GM18520 (cell line): ENCODE results near the gene HAGHL.
"Not testable (repeated sequence)": the region's sequence is repeated elsewhere in the genome, so short reads cannot be mapped to it uniquely, and the experiment has no call there.

Source experiments
- ATAC-seq: cut with Tn5 transposase; IDR thresholded peaks from one replicate; pipeline ENCODE4 v1.9.1; 2021; ENCODE audit not compliant: unreplicated experiment

HAGHL gene

GRCh38 chr16:706189-707061, 20.5 kb upstream of the HAGHL start:
- ATAC-seq: no peak

- ATAC-seq: no peak
Measured at GRCh38 chr16:707062-707538, 19.8 kb upstream of the HAGHL start.

- no peak for ATAC-seq
Measured at GRCh38 chr16:708019-708418, 18.9 kb upstream of the HAGHL start.

GRCh38 chr16:708959-709358, 17.9 kb upstream of the HAGHL start:
- ATAC-seq: no peak

GRCh38 chr16:709566-710499, 17.1 kb upstream of the HAGHL start:
- ATAC-seq: no peak

- no peak for ATAC-seq
Measured at GRCh38 chr16:710500-711075, 16.3 kb upstream of the HAGHL start.

- ATAC-seq: no peak
Measured at GRCh38 chr16:711084-711483, 15.8 kb upstream of the HAGHL start.

GRCh38 chr16:711548-712320, 15.2 kb upstream of the HAGHL start:
- no peak for ATAC-seq

GRCh38 chr16:712740-713250, 14.1 kb upstream of the HAGHL start:
- ATAC-seq: not testable (repeated sequence)

GRCh38 chr16:714079-714478, 12.8 kb upstream of the HAGHL start:
- ATAC-seq: no peak

GRCh38 chr16:714558-715476, 12.1 kb upstream of the HAGHL start, which contains the start of gene METRN:
Gene METRN, plus strand, starts transcription at chr16:715118. Its CDS starts 172 bp downstream, at chr16:715290.
- ATAC-seq: peak; percentile 59

GRCh38 chr16:715477-716199, 11.3 kb upstream of the HAGHL start:
- no peak for ATAC-seq

- no peak for ATAC-seq
Measured at GRCh38 chr16:716200-716568, 10.7 kb upstream of the HAGHL start.

- ATAC-seq: no peak
Measured at GRCh38 chr16:716768-717325, 10.1 kb upstream of the HAGHL start.

GRCh38 chr16:717450-718245, 9.3 kb upstream of the HAGHL start:
- ATAC-seq: no peak

GRCh38 chr16:718389-718788, 8.5 kb upstream of the HAGHL start:
- ATAC-seq: no peak

- no peak for ATAC-seq
Measured at GRCh38 chr16:718922-719321, 8.0 kb upstream of the HAGHL start.
